ENCODE results near the gene TEX19. TPM values are rescaled to one million over a fixed set of nuclear protein-coding genes. Genes with fewer than 3 reads are reported as not detected.

The TEX19 gene
- total RNA-seq, 2 experiments from 2014 or later: not detected

Other genes starting within 250 kb of the TEX19 start
- 10 to 100 TPM; 78.3 to 84.7 TPM for gene CCDC57, start 146.4 kb upstream of the TEX19 start, total RNA-seq
- gene SLC16A3, start 130.2 kb upstream of the TEX19 start, total RNA-seq: 100 to 1,000 TPM; 257 to 264 TPM
- gene CSNK1D, start 85.5 kb upstream of the TEX19 start, total RNA-seq: 100 to 1,000 TPM in 1 of 2 experiments, 10 to 100 TPM in 1; 99.5 to 111 TPM
- 100 to 1,000 TPM; 334 to 355 TPM for gene CD7, start 41.6 kb upstream of the TEX19 start, total RNA-seq
- under 1 TPM; 0.92 to 0.94 TPM for gene SECTM1, start 25.5 kb upstream of the TEX19 start, total RNA-seq
- not detected for gene UTS2R, start 12.5 kb downstream of the TEX19 start, total RNA-seq
- gene HEXD, start 59.1 kb downstream of the TEX19 start, total RNA-seq: 10 to 100 TPM; 47.6 to 53.6 TPM
- gene OGFOD3, start 59.3 kb downstream of the TEX19 start, total RNA-seq: 10 to 100 TPM; 25.2 to 28.0 TPM
- gene CYBC1, start 91.5 kb downstream of the TEX19 start, total RNA-seq: 100 to 1,000 TPM; 220 to 247 TPM
- 100 to 1,000 TPM; 112 to 114 TPM for gene NARF, start 99.5 kb downstream of the TEX19 start, total RNA-seq
- 10 to 100 TPM; 62.3 to 65.3 TPM for gene FOXK2, start 160.5 kb downstream of the TEX19 start, total RNA-seq

All from activated CD8-positive, alpha-beta T cell treated with anti-CD3 and anti-CD28 coated beads, Interleukin-2, amount 10 ng/mL, durations not matched to agents 7 days and 5 days (primary cell).